Activated CD4-positive, alpha-beta memory T cell treated with anti-CD3 and anti-CD28 coated beads for 36 hours (primary cell): Measurements from ENCODE around the gene LTA4H. TPM values are rescaled to one million over a fixed set of nuclear protein-coding genes. Genes with fewer than 3 reads are reported as not detected.

ENCODE experiments used
- CTCF ChIA-PET: fragments of 350-600 bp; sonication (Branson Sonifier 250); formaldehyde crosslinking; loops from one replicate; lab custom pipeline; 2021; ENCODE audit warnings: antibody characterized with exemption, inconsistent platforms; lab: Charles Lee
- POLR2A ChIA-PET: fragments of 350-600 bp; sonication (Branson Sonifier 250); formaldehyde crosslinking; loops from one replicate; lab custom pipeline; 2021; ENCODE audit warnings: antibody characterized with exemption; lab: Charles Lee
- DNase-seq: peaks from one replicate; pipeline ENCODE4 v3.0.0-alpha.2; 2020
- H3K27ac Mint-ChIP-seq: one replicate; pipeline ENCODE4 v1.8.0; 2021; ENCODE audit warnings: mixed read lengths
- H3K27me3 Mint-ChIP-seq: one replicate; pipeline ENCODE4 v1.8.0; 2021; ENCODE audit warnings: mixed read lengths
- H3K36me3 Mint-ChIP-seq: one replicate; pipeline ENCODE4 v1.8.0; 2021; ENCODE audit warnings: mixed read lengths
- H3K4me1 Mint-ChIP-seq: one replicate; pipeline ENCODE4 v1.8.0; 2021; ENCODE audit warnings: low read depth, mixed read lengths
- H3K4me3 Mint-ChIP-seq: one replicate; pipeline ENCODE4 v1.8.0; 2021; ENCODE audit warnings: mild to moderate bottlenecking, mixed read lengths
- H3K9me3 Mint-ChIP-seq: one replicate; pipeline ENCODE4 v1.8.0; 2021; ENCODE audit warnings: mixed read lengths
- intact Hi-C: fragments of 100-400 bp; cut with micrococcal nuclease; formaldehyde crosslinking; loops from one replicate; pipeline ENCODE4 v1.15.1; 2023
- total RNA-seq, 2 experiments: library from RNA; stranded (reverse); gene quantifications; one replicate each; pipeline ENCODE4 v1.2.3, GENCODE V29; 2021

The LTA4H gene
- total RNA-seq, 2 experiments from 2014 or later = 106 to 110 TPM

DNA sequence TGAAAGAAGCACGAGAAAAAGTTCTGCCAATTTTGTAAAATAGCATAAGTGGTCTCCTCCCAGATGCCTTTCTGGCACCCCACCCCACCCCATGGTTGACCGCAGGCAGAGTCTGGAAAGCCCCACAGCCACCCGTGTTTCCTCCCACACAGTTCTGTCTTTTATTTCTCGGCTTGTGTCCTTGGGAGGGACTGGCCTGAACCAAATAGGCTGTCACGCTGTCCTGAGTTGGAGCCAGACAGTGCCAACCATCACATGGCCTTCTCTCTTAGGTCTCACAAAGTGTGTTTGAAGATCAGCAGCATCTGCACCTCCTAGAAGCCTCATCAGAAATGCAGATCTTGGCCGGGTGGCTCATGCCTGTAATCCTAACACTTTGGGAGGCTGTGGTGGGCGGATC is 10.2 kb upstream of the LTA4H start:
- Mint-ChIP-seq H3K27me3 (no peaks in the 10 kb centered on the region), H3K4me3 (no peak overlapping the region), H3K9me3 (no peaks in the 10 kb centered on the region), H3K27ac (peak overlapping the region; percentile 69), H3K4me1 (peaks cover 53% of the 10 kb centered on the region), H3K36me3 (no peaks in the 10 kb centered on the region)
- peak; percentile 25 for DNase-seq
- ChIA-PET POLR2A (interaction anchor here (1.1 kb wide), 2 partner anchors 9 to 134 kb away, joined by 3 read pairs; no protein-coding TSS in a partner anchor), CTCF (no interaction called here)
- intact Hi-C loops = loop anchor here (5.0 kb wide), 1 partner anchor 457 kb away; no protein-coding TSS in a partner anchor

DNA sequence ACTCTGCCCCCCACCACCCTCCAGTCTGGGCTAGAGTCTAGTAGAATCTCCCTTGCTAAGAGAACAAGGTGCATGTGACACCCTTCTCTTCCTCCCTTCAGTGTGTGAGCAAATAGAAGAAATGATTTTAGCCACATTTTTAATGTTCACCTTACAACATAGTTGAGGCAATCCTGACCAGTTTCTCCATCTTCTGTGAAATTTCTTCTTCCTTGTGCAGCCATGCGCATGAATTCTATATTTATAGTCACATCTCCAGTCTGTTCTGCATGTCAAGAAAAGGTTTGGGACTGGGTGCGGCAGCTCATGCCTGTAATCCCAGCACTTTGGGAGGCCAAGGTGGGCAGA is 9.5 kb upstream of the LTA4H start:
- Mint-ChIP-seq H3K4me3 (no peak overlapping the region), H3K36me3 (no peaks in the 10 kb centered on the region), H3K27ac (peak overlapping the region; percentile 65), H3K4me1 (peaks cover 53% of the 10 kb centered on the region), H3K27me3 (no peaks in the 10 kb centered on the region), H3K9me3 (no peaks in the 10 kb centered on the region)
- no peak for DNase-seq
- POLR2A ChIA-PET = interaction anchor here (1.1 kb wide), 1 partner anchor 9 kb away, joined by 3 read pairs; no protein-coding TSS in a partner anchor
- CTCF ChIA-PET = no interaction called here
- intact Hi-C loops = loop anchor here (5.0 kb wide), 1 partner anchor 457 kb away; no protein-coding TSS in a partner anchor

DNA sequence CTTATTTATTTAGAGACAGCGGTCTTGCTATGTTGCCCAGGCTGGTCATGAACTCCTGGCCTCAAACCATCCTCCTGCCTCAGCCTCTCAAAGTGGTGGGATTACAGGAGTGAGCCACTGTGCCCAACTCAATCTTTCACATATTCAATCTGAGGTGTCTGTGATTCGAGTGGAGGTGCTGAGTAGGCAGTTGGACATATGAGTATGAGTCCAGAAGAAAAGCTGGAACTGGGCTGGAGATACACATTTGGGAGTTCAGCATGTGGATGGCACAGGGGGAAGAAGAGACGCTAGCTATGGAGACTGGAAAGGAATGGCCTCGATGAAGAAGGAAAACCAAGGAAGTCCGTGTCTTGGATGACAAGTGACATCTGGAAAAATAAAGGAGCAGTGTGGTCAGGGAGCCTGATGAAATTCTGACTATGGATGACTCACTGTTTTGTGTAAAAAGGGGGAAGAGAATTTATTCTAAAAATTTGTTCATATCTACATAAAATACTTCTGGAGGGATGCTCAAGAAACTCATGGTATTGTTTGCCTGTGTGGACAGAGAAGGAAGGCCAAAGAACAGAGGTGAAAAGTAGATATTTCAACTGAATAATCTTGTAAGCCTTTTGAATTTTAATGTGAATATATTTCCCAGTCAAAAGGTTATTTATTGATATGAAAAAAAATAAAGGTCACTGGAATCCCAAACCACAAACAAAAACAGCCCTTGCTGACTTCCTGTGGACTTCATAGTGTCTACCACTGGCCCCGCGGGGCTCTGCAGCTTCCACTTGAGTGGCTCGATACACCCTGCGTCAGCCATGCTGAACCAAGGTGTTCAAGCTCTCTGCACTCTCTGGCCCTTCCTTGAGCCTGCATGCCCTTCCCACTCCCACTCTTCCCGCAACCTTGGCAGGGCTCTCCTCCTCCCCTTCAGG is 8.9 kb upstream of the LTA4H start:
- no peaks in the 10 kb centered on the region for H3K36me3 Mint-ChIP-seq
- ChIA-PET POLR2A (interaction anchor here (1.1 kb wide), 1 partner anchor 8 kb away, joined by 3 read pairs; no protein-coding TSS in a partner anchor), CTCF (no interaction called here)
- no peaks in the 10 kb centered on the region for H3K27me3 Mint-ChIP-seq
- H3K4me1 Mint-ChIP-seq = peaks cover 51% of the 10 kb centered on the region
- intact Hi-C loops = no loop called here
- DNase-seq = no peak
- H3K27ac Mint-ChIP-seq = peak overlapping the region; percentile 65
- H3K4me3 Mint-ChIP-seq = no peak overlapping the region
- H3K9me3 Mint-ChIP-seq = no peaks in the 10 kb centered on the region

DNA sequence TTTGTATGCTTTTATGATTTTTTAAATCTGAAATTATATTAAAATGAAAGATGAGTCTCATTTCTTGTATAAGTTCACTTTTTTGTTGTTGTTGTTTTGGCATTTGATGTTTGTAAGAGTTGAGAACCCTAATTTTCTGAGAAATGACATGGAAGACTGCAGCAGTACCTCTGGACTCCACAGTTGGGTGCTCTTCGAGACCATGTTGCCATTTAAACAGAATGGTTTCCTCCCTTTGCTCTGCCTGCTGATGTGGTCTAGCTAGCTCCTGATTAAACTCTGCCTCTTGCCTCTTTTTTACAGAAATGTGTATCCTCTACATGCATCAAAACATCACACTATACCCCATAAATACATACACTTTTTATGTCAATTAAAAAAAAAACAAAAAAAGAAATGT is 5.8 kb upstream of the LTA4H start:
- CTCF ChIA-PET = no interaction called here
- no peaks in the 10 kb centered on the region for H3K9me3 Mint-ChIP-seq
- POLR2A ChIA-PET = no interaction called here
- intact Hi-C loops = no loop called here
- no peak overlapping the region for H3K4me3 Mint-ChIP-seq
- H3K36me3 Mint-ChIP-seq = no peaks in the 10 kb centered on the region
- H3K27me3 Mint-ChIP-seq = no peaks in the 10 kb centered on the region
- H3K27ac Mint-ChIP-seq = no peak overlapping the region
- peaks cover 21% of the 10 kb centered on the region for H3K4me1 Mint-ChIP-seq
- DNase-seq = no peak

DNA sequence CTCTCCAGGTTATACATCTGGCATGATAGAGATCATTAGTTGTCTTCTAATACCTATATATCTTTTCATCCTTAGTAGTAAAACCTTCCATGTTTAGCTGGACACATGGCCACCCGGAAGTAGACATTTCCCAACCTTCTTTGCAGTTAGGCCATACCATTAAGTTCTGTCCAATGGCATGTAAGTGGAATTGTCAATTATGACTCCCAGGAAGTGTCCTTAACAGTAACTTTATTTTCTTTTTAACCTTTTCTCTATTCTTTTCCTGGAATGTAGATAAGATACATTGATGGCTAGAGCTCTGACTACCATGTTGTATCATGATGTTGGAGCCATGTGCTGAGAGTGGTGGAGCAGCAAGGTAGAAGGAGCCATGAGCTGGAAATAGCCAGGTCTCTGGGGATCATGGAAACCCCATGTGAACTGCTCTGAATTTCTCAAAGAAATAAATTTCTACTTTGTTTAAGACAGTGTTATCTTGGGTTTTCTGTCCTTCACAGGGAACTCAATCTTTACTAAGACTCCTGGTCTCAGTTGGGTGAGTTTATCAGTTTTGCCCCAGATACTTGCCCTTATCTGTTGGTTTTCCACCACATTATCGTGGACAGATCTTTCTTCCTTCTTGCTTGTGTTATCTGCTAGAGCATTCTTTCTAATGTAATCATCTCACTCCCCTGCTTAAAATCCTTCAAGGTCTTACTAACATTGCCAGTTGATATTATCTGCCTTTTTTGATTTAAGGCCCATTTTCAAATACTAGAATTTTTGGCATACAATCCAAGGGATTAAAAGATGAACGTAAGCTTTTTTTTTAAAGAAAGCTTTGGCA is 5.1 kb upstream of the LTA4H start:
- Mint-ChIP-seq H3K4me1 (peaks cover 16% of the 10 kb centered on the region), H3K9me3 (no peaks in the 10 kb centered on the region), H3K27me3 (no peaks in the 10 kb centered on the region), H3K36me3 (no peaks in the 10 kb centered on the region), H3K27ac (no peak overlapping the region), H3K4me3 (no peak overlapping the region)
- DNase-seq = no peak
- ChIA-PET POLR2A (no interaction called here), CTCF (interaction anchor here (0.7 kb wide), 1 partner anchor 175 kb away, joined by 3 read pairs; no protein-coding TSS in a partner anchor)
- intact Hi-C loops = no loop called here

DNA sequence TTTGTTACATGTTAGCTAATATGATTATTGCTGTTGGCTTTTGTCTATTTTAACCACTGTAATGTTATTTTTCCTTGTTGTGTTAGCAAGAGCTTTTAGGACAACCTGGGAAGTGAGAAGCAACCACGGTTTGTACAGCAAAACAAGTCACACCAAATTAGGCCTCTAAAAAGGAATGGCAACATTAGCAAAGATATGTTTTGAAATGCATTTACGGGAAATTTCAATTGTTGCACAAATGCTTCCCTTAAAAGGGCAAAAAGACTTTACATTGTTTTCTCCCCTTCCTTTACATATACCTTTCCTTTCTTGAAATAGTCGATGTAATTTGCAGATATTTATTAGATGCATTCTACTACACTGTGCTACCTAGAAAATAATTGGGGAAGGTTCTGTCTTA is 4.1 kb upstream of the LTA4H start:
- no peak for DNase-seq
- Mint-ChIP-seq H3K36me3 (no peaks in the 10 kb centered on the region), H3K27me3 (no peaks in the 10 kb centered on the region), H3K27ac (no peak overlapping the region), H3K9me3 (no peaks in the 10 kb centered on the region), H3K4me1 (peaks cover 8% of the 10 kb centered on the region), H3K4me3 (no peak overlapping the region)
- ChIA-PET CTCF (no interaction called here), POLR2A (no interaction called here)
- intact Hi-C loops = loop anchor here (5.0 kb wide), 3 partner anchors 822 to 1037 kb away; partner anchors contain the start of genes FGD6, NDUFA12, NEDD1 and VEZT

DNA sequence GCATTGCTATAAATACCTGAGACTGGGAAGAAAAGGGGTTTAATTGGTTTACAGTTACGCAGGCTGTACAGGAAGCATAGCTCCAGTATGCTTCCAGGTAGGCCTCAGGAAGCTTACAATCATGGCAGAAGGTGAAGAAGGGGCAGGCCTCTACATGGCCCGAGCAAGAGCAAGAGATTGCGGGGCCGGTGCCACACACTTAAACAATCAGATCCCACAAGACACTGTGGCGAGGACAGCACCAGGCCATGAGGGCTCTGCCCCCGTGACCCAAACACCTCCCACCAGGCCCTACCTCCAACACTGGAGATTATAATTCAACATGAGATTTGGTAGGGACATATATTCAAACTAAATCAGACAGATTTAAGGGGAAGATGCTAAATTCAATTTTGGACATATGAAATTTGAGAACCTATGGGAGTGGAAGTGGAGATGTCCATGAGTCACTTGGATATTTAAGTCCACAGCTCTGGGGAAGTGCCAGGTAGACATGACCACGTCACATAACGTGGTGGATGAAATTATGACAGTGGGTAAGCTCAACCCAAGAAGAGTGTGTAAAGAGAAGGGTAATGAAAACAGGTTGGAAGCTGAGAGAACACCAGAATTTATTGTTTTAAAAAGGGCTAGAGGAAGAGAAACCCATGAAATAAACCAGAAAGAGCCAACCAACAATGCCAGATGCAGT is 1.5 kb upstream of the LTA4H start:
- intact Hi-C loops = loop anchor here (5.0 kb wide), 3 partner anchors 820 to 1035 kb away; partner anchors contain the start of genes FGD6, NDUFA12, NEDD1 and VEZT
- peaks cover 10% of the 10 kb centered on the region for H3K4me1 Mint-ChIP-seq
- no peaks in the 10 kb centered on the region for H3K36me3 Mint-ChIP-seq
- no peak for DNase-seq
- no peaks in the 10 kb centered on the region for H3K27me3 Mint-ChIP-seq
- ChIA-PET POLR2A (interaction anchor here (0.7 to 1.4 kb wide), 2 partner anchors 8 to 162 kb away, joined by 3 to 4 read pairs; no protein-coding TSS in a partner anchor), CTCF (interaction anchor here (1.3 to 2.0 kb wide), 2 partner anchors 39 to 178 kb away, joined by 6 to 9 read pairs; no protein-coding TSS in a partner anchor)
- H3K27ac Mint-ChIP-seq = no peak overlapping the region
- no peak overlapping the region for H3K4me3 Mint-ChIP-seq
- H3K9me3 Mint-ChIP-seq = no peaks in the 10 kb centered on the region

DNA sequence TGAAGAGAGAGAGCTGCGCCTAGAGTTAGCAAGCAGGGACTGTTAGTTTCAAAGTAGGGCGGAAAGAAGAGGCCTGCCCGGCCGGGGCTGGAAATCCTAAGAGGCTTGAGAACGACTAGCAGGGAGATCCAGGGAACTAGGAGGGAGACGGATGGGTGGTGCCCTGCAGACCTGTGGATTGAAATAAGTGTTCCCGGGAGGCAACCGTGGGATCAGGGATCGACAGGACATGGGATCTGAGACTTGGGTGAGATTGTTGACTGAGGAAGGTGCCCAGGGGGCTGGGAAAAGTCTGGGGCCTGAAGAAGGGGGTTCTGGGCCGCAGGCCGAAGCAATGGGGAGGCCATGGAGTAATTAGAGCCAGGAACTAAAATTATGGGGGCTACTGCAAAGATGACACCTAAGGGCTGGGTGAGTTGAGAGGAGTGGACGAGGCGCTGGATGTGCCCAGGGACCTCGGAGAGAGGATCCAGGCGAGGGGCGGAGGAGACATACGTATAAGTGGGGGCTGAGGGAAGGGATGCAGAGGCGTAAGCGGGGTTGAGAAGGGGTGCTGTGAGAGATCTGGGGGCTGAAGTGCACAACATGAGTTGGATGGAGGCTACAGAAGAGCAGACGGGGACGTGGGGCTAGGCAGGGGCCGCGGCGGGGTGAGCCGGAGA is 635 bp downstream of the LTA4H start:
- POLR2A ChIA-PET = interaction anchor here (1.0 to 1.2 kb wide), 4 partner anchors 93 to 561 kb away, joined by 3 to 4 read pairs (median 3); partner anchors contain the start of gene METAP2
- no peaks in the 10 kb centered on the region for H3K36me3 Mint-ChIP-seq
- H3K4me1 Mint-ChIP-seq = peaks cover 21% of the 10 kb centered on the region
- no peak for DNase-seq
- intact Hi-C loops = loop anchor here (1.0 to 5.0 kb wide), 8 partner anchors 13 to 1032 kb away; partner anchors contain the start of genes AMDHD1, FGD6, NDUFA12 and NEDD1
- CTCF ChIA-PET = interaction anchor here (1.0 kb wide), 1 partner anchor 366 kb away, joined by 3 read pairs; no protein-coding TSS in a partner anchor
- no peak overlapping the region for H3K27ac Mint-ChIP-seq
- no peak overlapping the region for H3K4me3 Mint-ChIP-seq
- no peaks in the 10 kb centered on the region for H3K27me3 Mint-ChIP-seq
- no peaks in the 10 kb centered on the region for H3K9me3 Mint-ChIP-seq

DNA sequence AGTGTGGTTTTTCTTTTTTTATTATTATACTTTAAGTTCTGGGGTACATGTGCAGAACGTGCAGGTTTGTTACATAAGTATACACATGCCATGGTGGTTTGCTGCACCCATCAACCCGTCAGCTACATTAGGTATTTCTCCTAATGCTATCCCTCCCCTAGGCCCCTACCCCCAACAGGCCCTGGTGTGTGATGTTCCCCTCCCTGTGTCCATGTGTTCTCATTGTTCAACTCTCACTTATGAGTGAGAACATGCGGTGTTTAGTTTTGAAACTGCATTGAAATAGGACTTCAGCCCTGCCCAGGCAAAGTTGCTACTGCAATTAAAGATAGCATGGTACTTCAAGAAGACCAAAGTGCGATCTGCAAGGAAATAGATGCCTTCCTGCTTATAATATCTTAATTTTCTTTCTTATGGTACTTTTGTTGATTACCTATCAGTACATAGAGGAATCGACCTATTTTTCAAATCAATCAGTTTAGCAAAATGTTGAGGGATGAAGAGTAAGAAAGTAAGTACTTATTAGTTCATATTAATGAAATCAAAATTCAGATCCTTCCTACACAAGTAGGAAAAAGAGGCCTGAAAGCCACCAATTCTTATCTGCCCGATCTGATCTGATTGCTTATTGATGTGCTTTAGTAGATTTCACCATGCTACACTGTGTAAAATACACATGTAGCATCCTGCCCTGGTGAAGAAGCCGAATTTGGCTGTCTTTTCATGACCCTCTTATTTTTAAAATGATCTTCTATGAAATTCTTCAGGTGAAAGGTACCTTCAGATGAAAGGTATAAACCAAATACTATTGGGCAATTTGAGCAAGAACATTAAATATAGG is 1.6 kb downstream of the LTA4H start:
- intact Hi-C loops = loop anchor here (2.0 kb wide), 1 partner anchor 961 kb away; the partner anchor contains the start of gene NR2C1
- Mint-ChIP-seq H3K4me3 (peak overlapping the region; percentile 13), H3K36me3 (no peaks in the 10 kb centered on the region), H3K27ac (no peak overlapping the region), H3K27me3 (no peaks in the 10 kb centered on the region), H3K9me3 (no peaks in the 10 kb centered on the region), H3K4me1 (peaks cover 21% of the 10 kb centered on the region)
- CTCF ChIA-PET = no interaction called here
- no peak for DNase-seq
- POLR2A ChIA-PET = no interaction called here

DNA sequence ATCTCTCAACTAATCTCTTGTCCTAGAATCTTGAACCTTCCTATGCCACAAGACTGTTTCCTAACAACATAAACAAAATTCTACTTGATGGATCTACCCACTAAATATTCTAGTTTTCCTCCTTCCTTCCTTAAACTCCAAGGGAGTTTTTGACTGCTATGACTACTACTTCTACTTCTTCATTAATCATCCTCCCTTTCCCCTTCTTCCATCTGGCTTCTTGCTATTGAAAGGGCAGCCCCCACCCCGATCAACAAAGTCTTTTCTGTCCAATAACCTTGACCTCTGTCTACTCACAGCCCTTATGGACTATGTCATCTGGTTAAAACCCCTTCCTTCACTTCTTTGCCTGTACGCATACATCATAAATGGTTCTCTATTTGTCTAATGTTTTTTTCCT is 5.6 kb downstream of the LTA4H start:
- Mint-ChIP-seq H3K27ac (no peak overlapping the region), H3K9me3 (no peaks in the 10 kb centered on the region), H3K4me3 (no peak overlapping the region), H3K4me1 (peaks cover 21% of the 10 kb centered on the region), H3K36me3 (peaks cover 8% of the 10 kb centered on the region), H3K27me3 (no peaks in the 10 kb centered on the region)
- ChIA-PET POLR2A (no interaction called here), CTCF (no interaction called here)
- no peak for DNase-seq
- intact Hi-C loops = no loop called here
